HepG2 (cell line): ENCODE measurements around the gene HOMEZ. TPM values are rescaled to one million over a fixed set of nuclear protein-coding genes. Genes with fewer than 3 reads are reported as not detected.

Source experiments
- EP300 ChIP-seq, 3 experiments: sonication (generic) in 1 of 3; formaldehyde crosslinking in 1 of 3; IDR thresholded peaks; 2 replicates each; pipeline versions ENCODE4 v1.5.1 to v1.6.1; 2011 to 2020; ENCODE audit warnings: low read depth in 2 of 3, low read length in 2 of 3, borderline replicate concordance in 1 of 3, improper control_type of control experiment in 1 of 3, mild to moderate bottlenecking in 1 of 3, missing genetic modification reagents in 1 of 3, moderate library complexity in 1 of 3
- GPN1 ChIP-seq: sonication (generic); formaldehyde crosslinking; IDR thresholded peaks from 2 replicates; pipeline ENCODE4 v1.5.1; 2020; ENCODE audit warnings: missing genetic modification reagents, borderline replicate concordance
- MED1 ChIP-seq: sonication (generic); formaldehyde crosslinking; IDR thresholded peaks from 2 replicates; pipeline ENCODE4 v1.4.0; 2020; ENCODE audit warnings: missing genetic modification reagents
- ONECUT2 ChIP-seq: sonication (generic); formaldehyde crosslinking; IDR thresholded peaks from 2 replicates; pipeline ENCODE4 v1.4.0; 2020; ENCODE audit warnings: missing genetic modification reagents
- PCBP1 ChIP-seq: fragments of 200-400 bp; formaldehyde crosslinking; IDR thresholded peaks from 2 replicates; pipeline ENCODE4 v1.6.1; 2017; ENCODE audit warnings: mild to moderate bottlenecking, low read depth, low read length, borderline replicate concordance
- REL ChIP-seq: sonication (generic); formaldehyde crosslinking; conservative IDR thresholded peaks from 2 replicates; pipeline ENCODE4 v1.8.0; 2022; ENCODE audit warnings: mild to moderate bottlenecking, missing genetic modification reagents, moderate library complexity
- SP140L ChIP-seq: sonication (generic); formaldehyde crosslinking; IDR thresholded peaks from 2 replicates; pipeline ENCODE4 v1.4.0; 2020; ENCODE audit warnings: missing genetic modification reagents, borderline replicate concordance
- TGIF2 ChIP-seq: IDR thresholded peaks from 2 replicates; pipeline ENCODE4 v1.6.1; 2016; ENCODE audit warnings: control low read depth, missing compliant biosample characterization
- TOPORS ChIP-seq: sonication (generic); formaldehyde crosslinking; IDR thresholded peaks from 2 replicates; pipeline ENCODE4 v1.8.0; 2023; ENCODE audit warnings: mild to moderate bottlenecking, missing genetic modification reagents
- TRIM24 ChIP-seq: sonication (generic); formaldehyde crosslinking; IDR thresholded peaks from 2 replicates; pipeline ENCODE4 v1.8.0; 2022; ENCODE audit warnings: mild to moderate bottlenecking, missing genetic modification reagents
- ZNF121 ChIP-seq: sonication (generic); formaldehyde crosslinking; IDR thresholded peaks from 2 replicates; pipeline ENCODE4 v1.5.0; 2020; ENCODE audit warnings: mild to moderate bottlenecking, missing genetic modification reagents
- ZNF33B ChIP-seq: sonication (generic); formaldehyde crosslinking; IDR thresholded peaks from 2 replicates; pipeline ENCODE4 v1.5.1; 2020; ENCODE audit warnings: mild to moderate bottlenecking, missing genetic modification reagents
- ZNF460 ChIP-seq: sonication (generic); formaldehyde crosslinking; IDR thresholded peaks from 2 replicates; pipeline ENCODE4 v1.5.1; 2020; ENCODE audit warnings: missing genetic modification reagents, mild to moderate bottlenecking, borderline replicate concordance
- ZNF557 ChIP-seq: sonication (generic); formaldehyde crosslinking; IDR thresholded peaks from 2 replicates; pipeline ENCODE4 v1.4.0; 2020; ENCODE audit warnings: missing genetic modification reagents
- ZNF7 ChIP-seq: IDR thresholded peaks from 2 replicates; pipeline ENCODE4 v1.6.1; 2016; ENCODE audit warnings: missing biosample characterization, missing genetic modification reagents
- ZNF737 ChIP-seq: sonication (generic); formaldehyde crosslinking; IDR thresholded peaks from 2 replicates; pipeline ENCODE4 v1.5.0; 2020; ENCODE audit warnings: missing genetic modification reagents, mild to moderate bottlenecking, borderline replicate concordance
- polyA plus RNA-seq, 8 experiments: library from polyadenylated mRNA; depleted of rRNA in 3 of 8; stranded (reverse) in 7 of 8; unstranded in 1 of 8; fragments of >200 nt; fragmentation: Illumina TruSeq in 4 of 8; extraction: Trizol in 4 of 8; gene quantifications; 2 replicates each; pipeline versions ENCODE4 v1.2.1 to v1.2.3, GENCODE V29; 2011 to 2016; ENCODE audit warnings: low read depth in 4 of 8, missing spikeins in 1 of 8, mixed read lengths in 1 of 8; ENCODE audit not compliant: insufficient read depth in 1 of 8
- total RNA-seq, 5 experiments: library from RNA; depleted of rRNA; stranded (reverse); fragments of >200 nt; fragmentation: Illumina TruSeq; extraction: Trizol; gene quantifications; 2 replicates each; pipeline ENCODE4 v1.2.3, GENCODE V29; 2016; ENCODE audit warnings: low read depth in 1 of 5
- TF ChIP-seq, protein P1 (sequence below): sonication (generic); formaldehyde crosslinking; IDR thresholded peaks from 2 replicates; pipeline ENCODE4 v1.4.0; 2020; ENCODE audit warnings: low read depth, mild to moderate bottlenecking, missing genetic modification reagents
- TF ChIP-seq, protein P2 (sequence below): sonication (generic); formaldehyde crosslinking; IDR thresholded peaks from 2 replicates; pipeline ENCODE4 v1.9.0; 2022; ENCODE audit warnings: missing genetic modification reagents, mild to moderate bottlenecking, borderline replicate concordance
- TF ChIP-seq, protein P3 (sequence below): sonication (generic); formaldehyde crosslinking; IDR thresholded peaks from 2 replicates; pipeline ENCODE4 v1.4.0; 2020; ENCODE audit warnings: mild to moderate bottlenecking, missing genetic modification reagents
- TF ChIP-seq, protein P4 (sequence below): sonication (generic); formaldehyde crosslinking; IDR thresholded peaks from 2 replicates; pipeline ENCODE4 v1.4.0; 2020; ENCODE audit warnings: mild to moderate bottlenecking, missing genetic modification reagents
- TF ChIP-seq, protein P5 (sequence below): IDR thresholded peaks from 2 replicates; pipeline ENCODE4 v1.6.1; 2016; ENCODE audit warnings: low read depth
- TF ChIP-seq, protein P6 (sequence below): sonication (generic); formaldehyde crosslinking; IDR thresholded peaks from 2 replicates; pipeline ENCODE4 v1.5.1; 2020; ENCODE audit warnings: missing genetic modification reagents, mild to moderate bottlenecking, borderline replicate concordance

HOMEZ gene
- total and polyA plus RNA-seq, 2 of the 13 experiments (the other 11 are each of a cell fraction or from before 2014, with no cell fraction given) = 14.5 to 31.8 TPM

DNA sequence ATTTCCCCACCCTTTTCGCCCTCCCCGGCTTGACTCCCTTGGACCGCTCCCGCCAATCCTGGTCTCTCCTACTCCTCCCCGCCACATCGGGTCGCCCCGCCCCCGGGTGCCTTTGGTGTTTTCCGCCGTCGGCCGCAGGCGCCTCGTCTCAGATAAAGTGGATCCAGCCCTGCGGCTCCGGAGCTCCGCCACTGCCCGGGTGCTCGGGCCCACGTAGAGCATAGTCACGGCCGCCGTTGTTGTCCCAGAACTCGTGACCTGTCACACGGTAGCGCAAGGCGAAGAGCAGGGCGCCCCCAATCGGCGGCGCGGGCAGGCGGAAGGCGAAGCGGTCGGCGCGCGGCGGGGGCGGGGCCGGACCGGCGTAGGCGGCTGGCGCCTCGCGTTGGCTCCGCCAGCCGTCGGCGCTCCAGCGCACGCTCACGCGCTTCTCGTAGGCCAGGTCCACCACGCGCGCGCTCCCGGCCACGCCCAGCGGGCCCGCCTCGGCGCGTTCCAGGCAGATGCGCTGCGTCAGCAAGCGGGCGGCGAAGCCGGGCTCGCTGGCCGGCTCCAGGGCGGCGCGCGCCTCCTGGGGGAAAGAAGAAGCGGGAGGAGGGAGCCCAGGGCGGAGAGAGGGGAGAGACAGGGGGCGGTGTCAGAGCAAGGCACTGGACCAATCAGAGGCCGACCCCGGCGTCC, 15.5 kb upstream of the HOMEZ start (continued):
- TF ChIP-seq, protein P1, sequence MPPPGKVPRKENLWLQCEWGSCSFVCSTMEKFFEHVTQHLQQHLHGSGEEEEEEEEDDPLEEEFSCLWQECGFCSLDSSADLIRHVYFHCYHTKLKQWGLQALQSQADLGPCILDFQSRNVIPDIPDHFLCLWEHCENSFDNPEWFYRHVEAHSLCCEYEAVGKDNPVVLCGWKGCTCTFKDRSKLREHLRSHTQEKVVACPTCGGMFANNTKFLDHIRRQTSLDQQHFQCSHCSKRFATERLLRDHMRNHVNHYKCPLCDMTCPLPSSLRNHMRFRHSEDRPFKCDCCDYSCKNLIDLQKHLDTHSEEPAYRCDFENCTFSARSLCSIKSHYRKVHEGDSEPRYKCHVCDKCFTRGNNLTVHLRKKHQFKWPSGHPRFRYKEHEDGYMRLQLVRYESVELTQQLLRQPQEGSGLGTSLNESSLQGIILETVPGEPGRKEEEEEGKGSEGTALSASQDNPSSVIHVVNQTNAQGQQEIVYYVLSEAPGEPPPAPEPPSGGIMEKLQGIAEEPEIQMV = peak; percentile 71; the same call in 1 of the 2 replicates
- TF ChIP-seq GPN1 = peak; percentile 94; the same call in 1 of the 2 replicates
- TF ChIP-seq, protein P2, sequence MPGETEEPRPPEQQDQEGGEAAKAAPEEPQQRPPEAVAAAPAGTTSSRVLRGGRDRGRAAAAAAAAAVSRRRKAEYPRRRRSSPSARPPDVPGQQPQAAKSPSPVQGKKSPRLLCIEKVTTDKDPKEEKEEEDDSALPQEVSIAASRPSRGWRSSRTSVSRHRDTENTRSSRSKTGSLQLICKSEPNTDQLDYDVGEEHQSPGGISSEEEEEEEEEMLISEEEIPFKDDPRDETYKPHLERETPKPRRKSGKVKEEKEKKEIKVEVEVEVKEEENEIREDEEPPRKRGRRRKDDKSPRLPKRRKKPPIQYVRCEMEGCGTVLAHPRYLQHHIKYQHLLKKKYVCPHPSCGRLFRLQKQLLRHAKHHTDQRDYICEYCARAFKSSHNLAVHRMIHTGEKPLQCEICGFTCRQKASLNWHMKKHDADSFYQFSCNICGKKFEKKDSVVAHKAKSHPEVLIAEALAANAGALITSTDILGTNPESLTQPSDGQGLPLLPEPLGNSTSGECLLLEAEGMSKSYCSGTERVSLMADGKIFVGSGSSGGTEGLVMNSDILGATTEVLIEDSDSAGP = no peak
- TF ChIP-seq ZNF121 (CRISPR knock-in tag) = no peak
- 0 out of 2 replicates have a peak, but pooled peaks have one; percentile 52 for TF ChIP-seq PCBP1
- peak; percentile 56; the same call in 1 of the 2 replicates for TF ChIP-seq ZNF7
- TF ChIP-seq ZNF557 (CRISPR knock-in tag) = peak; percentile 60; the same call in 1 of the 2 replicates
- TF ChIP-seq, protein P3, sequence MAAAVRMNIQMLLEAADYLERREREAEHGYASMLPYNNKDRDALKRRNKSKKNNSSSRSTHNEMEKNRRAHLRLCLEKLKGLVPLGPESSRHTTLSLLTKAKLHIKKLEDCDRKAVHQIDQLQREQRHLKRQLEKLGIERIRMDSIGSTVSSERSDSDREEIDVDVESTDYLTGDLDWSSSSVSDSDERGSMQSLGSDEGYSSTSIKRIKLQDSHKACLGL (CRISPR knock-in tag) = peak; percentile 80; the same call in 1 of the 2 replicates
- no peak for TF ChIP-seq TRIM24 (CRISPR knock-in tag)
- peak; percentile 81 for TF ChIP-seq MED1 (CRISPR knock-in tag)
- no peak for TF ChIP-seq ONECUT2
- no peak for TF ChIP-seq ZNF460
- TF ChIP-seq REL = no peak
- TF ChIP-seq TOPORS (CRISPR knock-in tag) = peak; percentile 99
- TF ChIP-seq SP140L = peak; percentile 78
- TF ChIP-seq ZNF33B (CRISPR knock-in tag) = peak; percentile 39; the same call in 1 of the 2 replicates
- TF ChIP-seq, protein P4, sequence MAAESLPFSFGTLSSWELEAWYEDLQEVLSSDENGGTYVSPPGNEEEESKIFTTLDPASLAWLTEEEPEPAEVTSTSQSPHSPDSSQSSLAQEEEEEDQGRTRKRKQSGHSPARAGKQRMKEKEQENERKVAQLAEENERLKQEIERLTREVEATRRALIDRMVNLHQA (CRISPR knock-in tag) = peak; percentile 89; the same call in 1 of the 2 replicates
- TF ChIP-seq, protein P5, sequence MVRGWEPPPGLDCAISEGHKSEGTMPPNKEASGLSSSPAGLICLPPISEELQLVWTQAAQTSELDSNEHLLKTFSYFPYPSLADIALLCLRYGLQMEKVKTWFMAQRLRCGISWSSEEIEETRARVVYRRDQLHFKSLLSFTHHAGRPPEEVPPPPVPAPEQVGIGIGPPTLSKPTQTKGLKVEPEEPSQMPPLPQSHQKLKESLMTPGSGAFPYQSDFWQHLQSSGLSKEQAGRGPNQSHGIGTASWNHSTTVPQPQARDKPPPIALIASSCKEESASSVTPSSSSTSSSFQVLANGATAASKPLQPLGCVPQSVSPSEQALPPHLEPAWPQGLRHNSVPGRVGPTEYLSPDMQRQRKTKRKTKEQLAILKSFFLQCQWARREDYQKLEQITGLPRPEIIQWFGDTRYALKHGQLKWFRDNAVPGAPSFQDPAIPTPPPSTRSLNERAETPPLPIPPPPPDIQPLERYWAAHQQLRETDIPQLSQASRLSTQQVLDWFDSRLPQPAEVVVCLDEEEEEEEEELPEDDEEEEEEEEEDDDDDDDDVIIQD = no peak; the same call in 1 of the 2 replicates
- no peak for TF ChIP-seq ZNF737 (CRISPR knock-in tag)
- TF ChIP-seq, protein P6, sequence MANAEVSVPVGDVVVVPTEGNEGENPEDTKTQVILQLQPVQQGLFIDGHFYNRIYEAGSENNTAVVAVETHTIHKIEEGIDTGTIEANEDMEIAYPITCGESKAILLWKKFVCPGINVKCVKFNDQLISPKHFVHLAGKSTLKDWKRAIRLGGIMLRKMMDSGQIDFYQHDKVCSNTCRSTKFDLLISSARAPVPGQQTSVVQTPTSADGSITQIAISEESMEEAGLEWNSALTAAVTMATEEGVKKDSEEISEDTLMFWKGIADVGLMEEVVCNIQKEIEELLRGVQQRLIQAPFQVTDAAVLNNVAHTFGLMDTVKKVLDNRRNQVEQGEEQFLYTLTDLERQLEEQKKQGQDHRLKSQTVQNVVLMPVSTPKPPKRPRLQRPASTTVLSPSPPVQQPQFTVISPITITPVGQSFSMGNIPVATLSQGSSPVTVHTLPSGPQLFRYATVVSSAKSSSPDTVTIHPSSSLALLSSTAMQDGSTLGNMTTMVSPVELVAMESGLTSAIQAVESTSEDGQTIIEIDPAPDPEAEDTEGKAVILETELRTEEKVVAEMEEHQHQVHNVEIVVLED = peak; percentile 94
- peak in 1 of 2 experiments; percentile 54; a peak in 2 of 4 replicates for TF ChIP-seq EP300 (IDR thresholded peaks at IDR 0.05; ENCODE audit: low read depth in 2 of 2, low read length in 2 of 2)
- TF ChIP-seq EP300 (CRISPR knock-in tag; IDR thresholded peaks at IDR 0.05; ENCODE audit: borderline replicate concordance) = peak; percentile 79
- TF ChIP-seq TGIF2 (CRISPR knock-in tag) = peak; percentile 89
